ENCODE measurements around the gene SRC.

The SRC gene

DNA sequence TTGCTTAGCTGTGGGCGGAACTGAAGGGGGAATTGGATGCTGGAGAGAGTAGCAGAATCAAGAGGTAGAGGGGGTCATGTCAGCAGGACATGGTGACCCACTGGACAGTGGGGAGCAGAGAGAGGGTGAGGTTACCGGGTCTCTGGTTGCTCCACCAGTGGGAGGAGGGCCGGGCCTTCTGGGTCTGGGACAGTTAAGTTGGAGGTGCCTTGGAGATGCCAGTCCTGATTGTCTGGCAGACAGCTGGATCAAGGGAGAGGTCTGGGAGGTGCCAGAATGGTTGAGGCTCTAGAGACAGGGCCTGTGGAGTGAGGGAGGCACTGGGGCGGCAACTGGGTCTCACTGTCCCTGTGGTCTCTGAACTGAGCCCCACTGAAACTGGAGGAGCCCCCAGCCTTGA lies 31.8 kb upstream of the SRC start:
- DNase-seq = no peak
- in situ Hi-C loops (cut with MboI; ENCODE audit: low pct_unique_long_range_greater_than_20kb, low sequenced_read_pairs) = no loop called here

DNA sequence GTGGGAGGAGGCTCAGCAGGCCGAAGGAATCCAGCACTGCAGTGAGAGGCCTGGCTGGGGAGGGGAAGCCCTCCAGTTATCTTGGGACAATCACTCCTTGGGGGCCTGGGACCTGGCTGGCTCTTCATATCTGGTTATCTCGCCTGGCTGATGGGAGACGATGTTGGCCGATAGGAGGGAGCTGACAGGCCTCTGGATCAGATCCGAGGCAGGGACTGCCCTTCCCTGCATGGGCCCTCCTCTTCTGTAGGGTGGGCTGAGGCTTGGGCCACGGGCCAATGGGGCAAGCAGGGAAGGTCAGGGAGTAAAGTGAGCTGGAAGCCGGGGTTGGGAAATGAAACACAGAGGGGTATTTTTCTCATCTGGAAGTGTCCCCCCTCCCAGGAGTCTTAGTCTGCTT lies 31.3 kb upstream of the SRC start:
- DNase-seq = no peak
- in situ Hi-C loops (cut with MboI; ENCODE audit: low pct_unique_long_range_greater_than_20kb, low sequenced_read_pairs) = no loop called here

DNA sequence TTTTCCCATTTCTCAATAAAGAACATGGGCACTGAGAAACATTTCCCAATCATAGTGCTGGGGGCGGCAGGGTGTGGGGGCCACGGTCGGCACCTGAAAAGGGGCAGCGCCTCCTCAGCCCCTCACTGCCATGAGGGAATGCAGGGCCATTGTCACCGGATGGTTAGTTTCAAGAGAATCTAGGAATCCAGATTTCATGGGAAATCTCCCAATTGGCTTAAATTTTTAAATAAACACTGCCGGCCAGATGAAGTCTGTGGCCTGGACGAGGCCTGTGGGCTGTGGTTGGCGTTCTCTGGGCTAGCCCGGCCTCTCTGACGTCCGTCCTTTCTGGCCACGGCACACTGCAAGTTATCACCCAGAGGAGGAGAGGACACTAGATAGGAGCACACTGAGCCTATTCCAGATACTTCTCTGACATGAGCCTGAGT lies 30.9 kb upstream of the SRC start:
- DNase-seq = no peak
- in situ Hi-C loops (cut with MboI; ENCODE audit: low pct_unique_long_range_greater_than_20kb, low sequenced_read_pairs) = no loop called here

DNA sequence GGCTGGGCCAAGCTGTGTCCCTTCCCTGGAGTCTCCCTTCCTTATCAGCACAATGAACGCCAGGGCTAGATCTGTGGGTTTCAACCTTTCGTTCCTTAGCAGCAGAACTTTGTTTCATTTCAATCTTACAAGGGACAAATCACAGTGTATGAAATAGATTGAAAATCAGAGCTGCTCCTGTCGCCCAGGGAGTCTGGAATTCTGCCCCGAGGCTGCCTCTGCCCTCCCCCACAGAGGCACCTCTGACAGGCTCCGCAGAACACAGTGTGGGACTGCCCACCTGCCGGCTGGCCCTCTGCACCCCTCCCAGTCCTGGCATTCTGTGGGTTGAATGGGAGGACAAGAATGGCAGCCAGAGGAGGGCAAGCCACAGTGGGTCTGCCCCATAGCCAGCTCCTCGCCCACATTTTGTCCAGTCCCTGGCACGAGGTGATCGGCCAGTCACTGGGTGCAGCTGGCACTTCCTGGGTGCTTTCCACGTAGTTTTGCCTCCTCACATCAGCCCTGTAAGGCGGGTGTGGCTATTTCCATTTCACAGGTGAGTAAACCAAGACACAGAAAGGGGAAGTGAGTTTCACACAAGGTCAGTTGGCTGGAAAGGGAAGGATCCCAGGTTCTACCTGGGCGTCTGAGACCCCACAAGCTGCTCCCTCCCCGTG lies 30.4 kb upstream of the SRC start:
- DNase-seq = no peak

DNA sequence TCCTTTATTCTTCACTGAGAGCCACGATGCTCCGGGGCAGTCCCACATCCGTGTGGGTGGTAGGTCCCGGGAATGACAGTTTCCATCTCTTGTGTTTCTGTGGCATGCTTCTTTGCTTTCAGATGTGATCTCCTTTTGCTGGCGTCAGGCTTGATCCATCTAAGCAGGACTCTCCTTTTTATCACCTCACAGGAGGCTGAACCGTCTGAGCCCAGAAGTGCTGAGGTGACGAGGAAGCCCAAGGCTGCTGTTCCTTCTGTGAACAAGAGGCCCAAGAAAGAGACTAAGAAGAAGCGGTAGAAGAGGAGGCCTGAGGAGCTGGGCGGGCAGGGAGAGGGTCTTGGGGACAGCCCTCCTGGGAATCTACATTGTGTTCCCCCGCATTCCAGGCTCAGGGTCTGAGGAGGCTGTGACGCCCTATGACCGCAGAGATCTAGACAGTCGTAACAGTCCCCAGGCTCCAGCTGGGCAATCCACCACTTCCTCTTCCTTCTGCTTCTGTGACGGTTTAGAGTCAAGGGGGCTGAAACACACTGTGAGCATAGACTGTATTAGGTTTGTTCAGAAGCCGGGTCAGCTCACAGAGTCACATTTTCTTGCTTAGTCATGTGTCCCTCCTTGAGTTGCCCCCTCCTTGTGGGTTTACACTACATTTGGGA lies 29.7 kb upstream of the SRC start:
- in situ Hi-C loops (cut with MboI; ENCODE audit: low pct_unique_long_range_greater_than_20kb, low sequenced_read_pairs) = no loop called here
- peak; percentile 89 for DNase-seq

More for the DNA sequence above, 30.4 kb upstream of the SRC start:
- in situ Hi-C loops (cut with MboI; ENCODE audit: low pct_unique_long_range_greater_than_20kb, low sequenced_read_pairs) = no loop called here

DNA sequence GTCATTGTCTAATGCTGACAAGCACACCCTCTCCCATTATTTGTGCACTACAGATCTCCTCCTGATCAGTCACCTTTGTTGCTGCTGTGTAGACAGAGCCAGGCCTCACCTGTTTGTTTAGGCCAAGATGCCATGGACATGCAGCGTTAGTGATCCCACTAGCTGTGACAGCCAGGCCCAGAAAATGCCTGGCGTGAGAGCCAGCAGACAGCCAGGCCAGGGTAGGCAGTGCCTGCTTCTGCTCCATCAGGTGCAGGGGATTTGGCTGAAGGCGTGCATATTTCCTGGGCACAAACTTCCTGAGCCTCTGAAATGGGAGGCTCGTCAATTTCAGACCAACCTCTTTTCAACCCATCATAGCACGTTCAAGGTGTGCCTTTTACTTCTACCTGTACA lies 29.2 kb upstream of the SRC start:
- no peak for DNase-seq

DNA sequence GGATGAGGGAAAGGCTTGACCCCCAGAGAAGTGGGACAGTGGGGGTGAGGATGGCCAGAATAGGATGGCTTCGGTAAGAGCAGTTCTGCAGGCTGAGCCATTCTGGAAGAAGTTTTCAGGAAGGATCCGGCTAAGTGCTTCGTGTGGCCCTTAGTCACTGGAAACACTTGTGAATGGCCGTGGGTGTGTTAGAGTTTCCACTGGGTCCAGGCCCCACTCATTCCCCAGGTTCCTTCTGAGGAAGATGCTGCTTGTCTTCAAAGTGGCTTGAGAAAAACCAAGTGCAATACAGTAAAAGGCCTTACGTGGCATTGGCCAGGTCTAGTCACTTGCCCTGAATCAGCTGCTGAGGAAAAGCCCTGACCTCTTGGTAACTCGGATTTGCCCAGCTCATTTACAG lies 28.6 kb upstream of the SRC start:
- in situ Hi-C loops (cut with MboI; ENCODE audit: low pct_unique_long_range_greater_than_20kb, low sequenced_read_pairs) = no loop called here

More for the DNA sequence above, 29.2 kb upstream of the SRC start:
- in situ Hi-C loops (cut with MboI; ENCODE audit: low pct_unique_long_range_greater_than_20kb, low sequenced_read_pairs) = no loop called here

DNA sequence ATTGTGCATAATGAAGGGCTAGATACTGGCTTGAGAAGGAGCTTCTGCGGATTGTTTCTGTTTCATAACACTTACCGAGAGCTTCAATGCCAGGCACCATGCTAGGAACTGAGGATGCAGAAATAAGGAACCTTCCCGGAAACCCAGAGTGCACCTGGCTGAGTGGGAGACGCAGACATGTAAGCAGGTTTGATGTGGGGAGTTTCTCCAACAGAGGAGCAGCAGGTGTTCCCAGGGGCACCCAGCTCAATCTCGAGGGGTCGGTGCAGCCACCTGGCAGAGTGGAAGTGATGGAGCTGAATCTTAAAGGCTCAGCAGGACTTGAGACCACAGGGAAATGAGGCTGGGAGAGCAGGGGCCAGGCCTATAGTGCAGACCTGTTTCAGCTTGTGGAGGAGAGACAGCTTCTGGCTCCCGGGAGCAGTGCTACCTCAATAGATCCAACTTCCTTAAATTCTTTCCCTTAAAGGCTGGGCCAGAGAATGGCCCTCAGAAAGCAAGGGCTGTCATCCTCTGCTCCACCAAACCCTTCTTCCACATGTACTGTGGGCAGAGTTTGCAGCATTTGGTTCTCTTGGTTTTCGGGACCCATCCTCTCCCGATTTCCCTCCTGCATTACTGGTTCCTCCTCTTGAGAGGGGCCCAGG lies 27.8 kb upstream of the SRC start:
- in situ Hi-C loops (cut with MboI; ENCODE audit: low pct_unique_long_range_greater_than_20kb, low sequenced_read_pairs) = no loop called here
- peak; percentile 43 for DNase-seq

More for the DNA sequence above, 28.6 kb upstream of the SRC start:
- no peak for DNase-seq

DNA sequence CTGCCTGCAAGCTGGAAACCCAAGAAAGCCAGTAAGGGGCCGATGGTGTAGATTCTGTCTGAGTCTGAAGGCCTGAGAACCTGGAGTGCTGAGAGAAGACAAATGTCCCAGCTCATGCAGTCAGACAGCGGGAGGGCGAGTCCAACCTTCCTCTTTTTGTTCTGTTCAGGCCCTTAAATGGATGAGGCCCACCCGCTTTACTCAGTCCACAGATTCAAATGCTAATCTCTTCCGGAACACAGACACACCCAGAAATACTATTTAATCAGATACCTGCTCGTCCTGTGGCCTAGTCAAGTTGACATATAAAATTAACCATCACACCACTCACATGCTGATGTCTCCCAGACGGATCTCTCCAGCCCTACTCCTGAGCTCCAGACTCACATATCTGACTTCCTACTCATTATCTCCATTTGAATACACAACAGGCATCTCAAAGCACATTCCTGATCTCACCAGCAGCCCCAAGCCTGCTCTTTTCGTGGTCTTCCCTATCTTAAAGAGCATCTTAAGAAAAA lies 26.7 kb upstream of the SRC start:
- DNase-seq = peak; percentile 62
- in situ Hi-C loops (cut with MboI; ENCODE audit: low pct_unique_long_range_greater_than_20kb, low sequenced_read_pairs) = no loop called here

DNA sequence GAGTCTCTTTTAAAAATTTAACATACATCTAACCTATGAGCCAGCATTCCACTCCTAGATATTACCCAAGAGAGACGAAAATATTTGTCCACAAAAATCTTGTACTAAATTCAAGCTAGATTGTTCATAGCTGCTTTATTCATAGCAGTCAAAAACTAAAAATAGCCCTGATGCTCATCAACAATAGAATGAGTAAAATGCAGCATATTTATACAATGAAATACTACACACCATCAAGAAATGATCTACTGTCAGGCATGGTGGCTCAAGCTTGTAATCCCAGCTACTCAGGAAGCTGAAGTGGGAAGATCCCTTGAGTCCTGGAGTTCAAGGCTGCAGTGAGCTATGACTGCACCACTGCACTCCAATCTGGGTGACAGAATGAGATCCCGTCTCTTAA lies 22.0 kb upstream of the SRC start:
- in situ Hi-C loops (cut with MboI; ENCODE audit: low pct_unique_long_range_greater_than_20kb, low sequenced_read_pairs) = no loop called here
- no peak for DNase-seq

DNA sequence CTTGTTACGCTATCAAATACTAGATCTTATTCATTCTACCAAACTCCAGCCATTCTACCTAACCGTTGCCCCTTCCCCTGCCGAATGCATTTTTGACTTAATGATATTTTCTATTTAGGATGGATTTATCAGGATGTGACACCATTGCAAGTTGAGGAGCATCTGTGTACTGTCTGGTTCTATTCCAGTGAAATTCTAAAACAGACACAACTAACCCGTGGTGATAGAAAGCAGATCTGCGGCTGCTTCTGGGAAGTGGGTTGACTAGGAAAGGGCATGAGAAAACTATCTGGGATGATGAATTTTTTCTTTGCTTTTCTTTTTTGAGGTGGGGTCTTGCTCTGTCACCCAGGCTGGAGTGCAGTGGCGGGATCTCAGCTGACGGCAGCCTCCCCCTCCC lies 20.7 kb upstream of the SRC start:
- DNase-seq = no peak
- in situ Hi-C loops (cut with MboI; ENCODE audit: low pct_unique_long_range_greater_than_20kb, low sequenced_read_pairs) = no loop called here

DNA sequence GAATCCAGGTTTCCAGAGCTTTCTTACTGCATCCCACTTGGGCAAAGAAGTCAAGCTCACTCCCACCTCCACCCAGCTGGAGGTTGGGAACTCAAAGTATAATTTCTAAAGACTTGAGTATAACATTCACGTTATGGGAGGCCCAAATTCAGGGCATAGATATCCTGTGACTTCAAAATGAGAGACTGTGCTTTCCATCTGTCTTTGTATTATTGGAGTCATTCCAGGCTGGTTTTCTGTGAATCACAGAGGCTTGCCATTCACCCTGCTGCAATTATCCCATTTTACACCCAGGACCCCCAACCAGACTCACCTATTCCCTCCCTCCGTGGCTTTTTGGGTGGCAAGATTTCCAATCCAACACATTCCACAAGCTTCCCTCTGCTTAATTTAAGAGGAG lies 19.3 kb upstream of the SRC start:
- in situ Hi-C loops (cut with MboI; ENCODE audit: low pct_unique_long_range_greater_than_20kb, low sequenced_read_pairs) = no loop called here
- DNase-seq = no peak

DNA sequence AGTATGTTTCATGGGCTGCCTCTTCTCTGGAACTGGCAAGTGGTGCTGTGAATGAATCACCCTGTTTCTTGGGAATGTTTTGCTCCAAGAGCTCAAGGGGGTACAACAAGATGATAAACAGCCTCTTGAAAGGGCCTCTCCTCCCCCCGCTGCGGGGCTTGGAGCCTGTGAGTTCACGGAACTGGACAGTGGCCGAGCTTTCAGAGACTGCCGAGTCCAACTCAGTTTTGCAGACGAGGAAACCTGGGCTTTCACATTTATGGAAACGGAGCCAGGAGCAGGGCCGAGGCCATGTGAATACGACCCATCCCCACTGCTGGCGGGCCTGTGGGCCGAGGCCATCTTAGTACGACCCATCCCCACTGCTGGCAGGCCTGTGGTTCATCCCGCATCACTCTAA lies 18.2 kb upstream of the SRC start:
- in situ Hi-C loops (cut with MboI; ENCODE audit: low pct_unique_long_range_greater_than_20kb, low sequenced_read_pairs) = no loop called here
- DNase-seq = no peak

DNA sequence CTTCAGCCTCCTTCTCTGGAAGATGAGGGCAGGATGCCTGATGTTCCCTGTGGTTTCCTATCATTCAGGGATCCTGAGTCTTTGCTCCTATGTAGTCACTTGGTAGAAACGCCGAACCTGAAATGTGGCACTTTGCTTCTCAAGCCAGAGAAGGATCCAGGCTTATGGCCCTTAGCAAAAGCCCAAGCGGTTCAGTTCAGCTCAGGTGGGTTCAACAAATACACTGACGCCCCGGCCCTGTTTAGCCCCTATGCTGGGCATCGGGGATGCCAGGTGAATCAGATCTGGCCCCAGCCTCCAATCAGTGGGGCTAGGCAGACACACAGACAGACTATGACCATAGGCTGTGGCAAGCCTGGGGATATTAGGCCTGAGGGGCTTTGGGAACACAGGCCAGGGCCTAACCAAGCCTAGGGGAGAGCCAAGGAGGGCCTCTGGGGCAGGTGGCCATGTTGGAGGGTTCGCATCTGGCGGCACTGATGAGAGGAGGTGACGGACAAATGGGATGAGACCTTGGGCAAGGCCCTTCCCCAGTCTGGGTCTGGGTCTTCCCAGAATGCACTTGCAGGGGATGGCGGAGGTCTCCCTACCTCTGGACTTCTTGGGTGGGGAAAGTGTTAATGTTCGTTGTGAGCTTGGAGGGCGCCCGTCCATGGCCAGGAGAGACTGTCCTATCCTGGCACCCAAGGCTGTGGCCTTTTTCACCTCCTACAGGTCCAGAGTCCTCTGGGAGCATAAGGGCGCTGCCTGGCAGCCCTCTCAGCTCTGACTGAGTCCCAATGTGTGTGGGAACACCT lies 17.6 kb upstream of the SRC start:
- DNase-seq = no peak
- in situ Hi-C loops (cut with MboI; ENCODE audit: low pct_unique_long_range_greater_than_20kb, low sequenced_read_pairs) = no loop called here

DNA sequence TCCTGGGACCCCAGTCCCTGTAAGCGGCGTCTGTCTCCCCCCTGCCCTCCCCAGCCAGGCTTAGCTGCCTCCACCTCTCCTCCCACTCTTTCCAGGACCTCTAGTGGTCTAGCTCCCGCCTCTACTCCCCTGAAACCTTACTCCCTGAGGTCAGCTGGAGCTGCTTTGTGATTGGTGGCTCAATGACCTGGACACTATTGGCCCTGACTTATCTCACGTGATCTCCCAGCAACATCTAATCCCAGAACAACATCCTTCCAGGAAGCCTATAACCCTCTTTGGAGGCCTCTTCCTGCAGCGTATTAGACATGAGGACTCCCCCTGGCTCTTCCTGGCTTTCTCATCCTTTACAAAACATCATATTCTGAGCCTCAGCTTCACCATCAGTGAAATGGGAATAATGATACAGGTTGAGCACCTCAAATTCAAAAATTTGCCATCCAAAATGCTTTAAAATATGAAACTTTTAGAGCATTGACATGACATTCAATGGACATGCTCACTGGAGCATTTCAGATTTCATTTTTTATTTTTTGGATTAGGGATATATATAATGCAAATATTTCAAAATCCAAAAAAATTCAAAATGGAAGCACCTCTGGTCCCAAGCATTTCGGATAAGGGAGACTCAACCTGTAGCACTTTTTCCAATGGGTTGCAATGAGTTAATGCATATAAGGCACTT lies 16.3 kb upstream of the SRC start:
- no peak for DNase-seq
- in situ Hi-C loops (cut with MboI; ENCODE audit: low pct_unique_long_range_greater_than_20kb, low sequenced_read_pairs) = no loop called here

DNA sequence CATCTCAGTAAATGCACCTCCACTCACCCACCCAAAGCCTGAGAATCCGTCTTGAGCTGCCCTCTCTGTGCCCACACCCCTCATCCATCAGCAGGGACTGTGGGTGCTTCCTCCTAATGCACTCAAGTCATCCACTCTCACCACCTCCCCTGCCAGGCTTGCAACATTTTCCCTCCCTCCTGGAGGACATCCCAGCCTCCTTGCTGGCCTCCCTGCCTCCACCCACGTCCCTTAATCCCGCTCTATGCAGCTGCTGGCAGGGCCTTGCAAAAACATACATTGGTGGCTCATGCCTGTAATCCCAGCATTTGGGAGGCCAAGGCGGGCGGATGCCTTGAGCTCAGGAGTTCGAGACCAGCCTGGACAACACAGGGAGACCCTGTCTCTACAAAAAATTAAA lies 15.6 kb upstream of the SRC start:
- DNase-seq = no peak
- in situ Hi-C loops (cut with MboI; ENCODE audit: low pct_unique_long_range_greater_than_20kb, low sequenced_read_pairs) = no loop called here

DNA sequence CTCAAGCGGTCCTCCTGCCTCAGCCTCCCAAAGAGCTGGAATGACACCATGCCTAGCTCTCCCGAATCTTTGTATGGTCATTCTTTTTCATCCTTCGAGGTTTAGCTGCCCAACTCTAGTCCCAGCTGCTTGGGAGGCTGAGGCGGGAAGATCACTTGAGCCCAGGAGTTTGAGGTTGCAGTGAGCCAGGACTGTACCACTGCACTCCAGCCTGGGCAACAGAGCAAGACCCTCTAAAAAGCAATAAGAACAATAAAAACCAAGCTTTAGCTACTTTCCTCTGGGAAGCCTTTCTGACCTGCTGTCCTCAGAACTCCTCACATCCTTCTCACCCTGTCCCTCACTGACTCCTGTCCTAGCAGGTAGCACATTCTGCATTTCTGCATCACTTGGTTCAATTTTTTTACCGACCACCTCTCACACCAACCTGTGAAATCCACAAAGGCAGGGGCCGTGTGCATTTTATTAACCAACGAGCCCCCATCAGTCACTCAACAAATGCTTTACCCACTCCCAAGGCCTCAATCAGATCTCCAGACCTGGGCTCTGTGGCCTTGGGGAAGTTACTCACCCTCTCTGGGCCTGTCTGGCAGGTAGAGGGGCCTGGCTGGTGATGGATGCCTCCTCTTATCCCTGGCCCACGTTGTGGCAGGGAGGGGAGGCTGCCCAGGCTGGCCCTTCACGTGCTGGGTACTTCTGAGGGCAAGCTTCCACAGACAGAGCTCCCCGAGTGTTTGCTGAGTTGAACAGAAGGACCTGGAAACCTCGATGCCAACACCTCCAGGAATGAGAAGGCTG lies 14.7 kb upstream of the SRC start:
- in situ Hi-C loops (cut with MboI; ENCODE audit: low pct_unique_long_range_greater_than_20kb, low sequenced_read_pairs) = no loop called here
- DNase-seq = no peak

DNA sequence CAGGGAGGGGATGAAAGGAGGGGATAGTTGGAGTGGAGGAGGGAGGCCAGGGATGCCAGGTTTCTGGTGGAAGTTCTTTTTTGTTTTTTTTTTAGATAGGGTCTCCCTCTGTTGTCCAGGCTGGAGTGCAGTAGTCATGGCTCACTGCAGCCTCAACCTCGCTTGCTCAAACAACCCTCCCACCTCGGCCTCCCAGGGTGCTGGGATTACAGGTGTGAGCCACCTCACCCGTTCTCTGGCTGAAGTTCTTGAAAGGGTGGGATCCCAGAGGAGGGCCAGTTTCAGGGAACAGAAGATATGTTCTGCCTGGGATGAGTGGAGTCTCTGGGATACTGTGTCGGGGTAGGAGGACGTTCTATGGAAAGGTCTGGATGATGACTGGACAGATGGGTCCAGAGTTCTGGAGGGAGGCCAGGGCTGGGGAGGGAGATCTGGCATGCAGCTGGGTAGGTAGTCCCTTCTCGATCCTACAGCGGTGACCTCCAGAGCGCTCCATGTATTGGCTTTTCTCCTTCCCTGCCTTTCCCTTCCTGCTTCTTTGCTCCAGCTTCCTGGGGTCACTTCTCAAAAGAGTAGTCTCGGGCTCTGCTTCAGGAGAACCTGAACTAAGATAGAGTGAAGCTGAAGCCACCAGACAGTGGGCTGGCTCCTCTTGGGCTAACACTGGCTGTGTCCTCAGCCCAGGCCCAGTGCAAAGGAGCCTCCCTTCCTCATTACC lies 12.7 kb upstream of the SRC start:
- in situ Hi-C loops (cut with MboI; ENCODE audit: low pct_unique_long_range_greater_than_20kb, low sequenced_read_pairs) = no loop called here
- no peak for DNase-seq
